GM10847 (cell line): Measurements from ENCODE around the gene MAP4K2.

Experiments
- POLR2A ChIP-seq: IDR thresholded peaks from 2 replicates; pipeline ENCODE4 v1.6.1; 2011; ENCODE audit not compliant: insufficient read length; ENCODE audit errors: extremely low read depth

Gene MAP4K2

DNA sequence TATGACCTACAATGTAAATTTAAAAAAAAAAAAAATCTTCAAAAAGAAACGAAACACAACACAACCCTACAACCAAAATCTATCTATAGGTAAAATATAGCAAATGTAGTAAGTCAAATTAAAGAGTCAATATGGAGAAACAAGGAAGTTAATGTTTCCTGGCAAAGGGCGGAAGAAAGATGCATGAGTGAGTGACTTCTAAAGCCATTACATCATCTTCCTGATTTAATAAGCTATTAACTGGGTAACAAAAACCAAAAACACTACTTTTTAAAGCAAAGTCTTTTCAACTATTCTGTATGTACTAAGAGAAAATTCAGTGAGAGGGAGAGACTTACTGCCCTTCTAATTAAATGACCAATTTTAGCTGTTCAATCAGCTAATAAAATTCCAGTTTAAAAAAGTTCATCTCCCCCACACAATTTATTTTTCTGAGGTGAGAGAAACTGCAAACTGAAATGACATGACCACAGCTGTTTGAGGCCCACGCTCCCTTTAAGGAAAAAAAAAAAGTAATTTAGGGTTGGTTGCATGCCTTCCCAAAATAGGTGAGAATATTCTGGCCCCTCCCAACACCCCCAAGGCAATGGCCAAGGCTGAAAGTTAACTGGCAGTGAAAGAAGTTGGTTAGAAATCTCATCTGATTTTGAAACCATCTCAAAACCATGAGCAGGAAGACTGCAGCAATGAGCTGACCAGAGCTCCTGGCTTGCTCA is 30.6 kb downstream of the MAP4K2 start:
- TF ChIP-seq POLR2A, result no peak

DNA sequence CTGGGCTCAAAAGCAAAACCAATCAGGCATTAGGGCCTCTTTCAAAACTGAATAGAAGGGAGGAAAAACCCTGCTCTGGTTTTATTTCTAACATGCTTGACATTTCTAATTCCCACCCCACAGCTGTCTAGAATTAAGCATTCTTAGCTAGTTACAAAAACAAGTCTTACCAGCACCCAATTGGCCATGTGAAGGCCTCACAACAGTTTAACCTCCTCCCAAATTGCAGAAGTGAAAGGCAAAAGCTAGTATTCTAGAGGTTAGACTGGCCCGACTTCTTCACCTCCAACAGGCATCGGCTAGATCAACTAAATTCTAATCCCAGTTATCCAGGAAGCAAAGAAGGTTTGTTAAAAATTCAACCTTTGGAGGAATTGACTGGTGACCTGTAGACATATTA is 31.2 kb downstream of the MAP4K2 start:
- TF ChIP-seq POLR2A, result no peak

GRCh38 chr11:64770120-64770519 is 32.9 kb downstream of the MAP4K2 start:
- no peak for TF ChIP-seq POLR2A

GRCh38 chr11:64769283-64769682 is 33.7 kb downstream of the MAP4K2 start:
- no peak for TF ChIP-seq POLR2A

DNA sequence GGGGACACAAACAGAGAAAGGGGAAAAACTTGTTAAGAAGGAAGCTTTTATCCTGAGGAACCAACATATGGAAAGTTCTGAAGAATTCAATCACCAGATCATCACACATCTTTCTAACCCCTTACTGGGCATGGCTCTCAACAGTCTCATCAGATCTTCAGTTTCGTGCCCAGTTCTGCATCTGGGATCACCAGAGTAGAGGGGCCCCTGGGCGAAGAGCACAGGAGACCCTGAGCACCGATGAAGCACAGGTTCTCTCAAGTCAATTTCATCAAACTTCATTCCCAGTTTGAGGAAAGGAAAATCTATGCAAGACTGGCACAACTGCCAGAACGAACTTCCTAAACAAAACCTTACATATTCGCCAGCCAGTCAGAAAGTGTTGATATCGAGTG is 34.7 kb downstream of the MAP4K2 start:
- TF ChIP-seq POLR2A, result no peak

DNA sequence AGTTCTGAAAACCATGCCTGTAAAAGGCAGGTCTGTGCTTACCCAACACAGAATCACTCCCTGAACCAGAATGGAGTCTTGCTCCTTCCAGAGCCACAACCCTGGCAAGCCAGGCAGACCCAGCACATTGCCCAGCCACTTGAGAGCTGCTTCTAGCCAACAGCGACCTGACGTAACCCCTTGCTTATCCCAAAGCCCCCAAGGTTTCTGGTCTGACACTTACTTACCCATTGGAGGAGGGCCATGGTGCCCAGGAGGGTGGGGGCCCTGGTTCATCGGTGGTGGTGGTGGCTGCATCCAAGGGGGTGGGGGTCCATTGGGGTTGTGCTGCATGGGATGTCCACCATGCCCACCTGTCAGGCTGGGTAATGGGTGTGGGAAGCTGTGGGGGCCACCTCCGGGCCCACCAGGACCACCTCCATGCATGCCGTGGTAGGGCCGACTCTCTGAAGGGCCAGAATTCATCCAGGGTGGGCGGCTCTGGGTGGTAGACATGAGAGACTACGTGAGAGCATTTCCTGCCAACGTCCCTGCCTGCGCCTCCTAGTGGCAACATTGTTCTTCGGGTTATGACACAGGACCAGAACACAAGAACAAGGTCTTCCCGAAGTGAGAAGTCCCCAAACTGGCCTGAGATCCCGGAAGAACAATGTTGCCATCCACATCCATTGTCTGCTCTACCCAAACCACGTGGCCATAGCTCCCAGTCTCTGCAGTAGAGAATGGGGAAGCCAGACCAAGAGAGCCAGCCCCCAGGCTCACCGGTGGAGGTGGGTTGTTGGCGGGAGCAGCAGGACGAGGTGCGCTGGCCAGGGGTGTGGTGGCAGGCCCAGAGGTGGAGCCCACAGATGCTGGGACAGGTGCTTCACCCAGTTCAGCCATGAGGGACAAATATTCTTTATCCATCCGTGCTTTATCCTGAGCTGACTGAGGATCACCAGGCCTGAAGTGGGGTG is 35.4 kb downstream of the MAP4K2 start:
- no peak for TF ChIP-seq POLR2A

GRCh38 chr11:64766881-64767280 is 36.1 kb downstream of the MAP4K2 start:
- no peak for TF ChIP-seq POLR2A

DNA sequence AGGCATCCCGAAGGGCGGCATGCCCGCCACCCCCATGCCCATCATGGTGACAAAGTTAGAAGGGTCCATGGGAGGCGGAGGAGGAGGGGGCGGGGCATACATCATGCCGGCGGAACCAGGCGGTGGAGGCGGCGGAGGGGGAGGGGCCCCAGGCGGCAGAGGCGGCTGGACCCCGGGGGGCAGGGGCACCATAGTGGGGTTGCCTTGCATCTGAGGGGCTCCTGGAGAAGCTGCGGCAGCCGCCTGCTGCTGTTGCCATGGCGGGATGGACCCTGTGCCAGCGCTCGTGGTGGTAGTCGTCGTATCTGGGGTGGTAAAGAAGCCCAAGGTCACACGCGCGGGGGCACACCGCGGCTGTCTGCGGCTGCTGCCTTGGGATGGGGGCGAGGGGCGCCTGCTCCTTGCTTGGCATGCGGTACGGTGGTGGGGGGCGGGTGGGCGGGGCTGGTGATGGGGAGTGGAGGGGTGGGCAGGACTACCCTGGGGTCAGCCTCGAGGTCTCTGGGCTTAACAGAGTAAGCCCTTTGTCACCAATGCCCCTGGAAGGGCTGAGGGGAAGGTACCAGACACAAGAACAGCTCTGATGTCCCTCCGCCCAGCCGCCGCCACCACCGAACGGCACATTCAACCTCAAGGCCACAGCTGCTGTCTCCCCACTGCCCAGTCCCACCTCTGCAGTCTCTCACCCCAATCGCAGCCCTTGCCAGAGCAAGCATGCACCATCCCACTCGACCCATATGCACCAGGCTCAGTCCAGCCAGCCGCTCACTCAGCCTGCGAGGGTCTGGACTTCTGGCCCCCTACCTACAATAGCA is 37.0 kb downstream of the MAP4K2 start:
- no peak for TF ChIP-seq POLR2A

DNA sequence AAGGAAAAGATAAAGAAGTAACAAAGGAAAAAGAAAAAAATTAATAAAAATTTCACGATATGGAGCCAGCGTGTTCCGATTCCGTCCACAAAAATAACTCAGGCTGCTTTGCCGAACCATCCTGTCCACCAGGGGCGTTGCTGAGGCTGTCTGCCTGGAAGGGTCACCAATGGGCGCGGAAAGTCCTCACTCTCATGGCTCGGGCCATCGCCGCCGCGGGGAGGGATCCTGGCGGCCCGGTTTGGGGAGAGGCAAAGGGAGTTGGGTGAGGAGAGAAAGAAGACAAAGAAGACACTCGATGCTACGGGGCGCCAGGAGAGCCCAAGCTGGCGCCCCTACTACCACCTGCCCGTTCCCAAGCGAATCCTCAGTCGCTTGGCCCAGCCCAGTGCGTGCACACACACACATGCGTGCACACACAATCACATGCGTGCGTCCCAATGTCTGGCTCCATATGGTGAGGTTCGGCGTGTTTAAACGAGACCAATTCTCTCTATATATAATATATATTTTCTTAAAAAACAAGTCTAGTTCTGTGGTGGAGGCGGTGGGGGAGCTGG is 37.6 kb downstream of the MAP4K2 start:
- no peak for TF ChIP-seq POLR2A

DNA sequence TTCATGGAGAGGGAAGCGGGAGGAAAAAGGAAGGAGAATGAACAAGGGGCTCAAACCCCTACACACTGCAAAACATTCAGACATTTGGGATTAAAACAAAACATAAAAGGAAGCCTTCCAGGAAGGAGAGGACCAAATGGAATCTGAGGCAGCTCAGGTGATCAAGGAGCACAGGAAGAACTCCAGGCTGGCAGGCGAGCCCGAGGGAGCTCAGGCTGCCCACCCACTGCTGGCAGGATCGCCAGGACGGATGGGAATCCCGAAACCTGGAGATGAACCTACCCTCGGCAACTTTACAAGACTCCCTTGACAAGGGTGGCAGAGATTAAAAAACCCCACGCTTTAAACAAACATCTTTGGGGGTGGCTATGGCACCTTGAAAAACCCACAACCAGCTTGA is 38.3 kb downstream of the MAP4K2 start:
- TF ChIP-seq POLR2A, result no peak

GRCh38 chr11:64764040-64764611 is 38.9 kb downstream of the MAP4K2 start:
- TF ChIP-seq POLR2A, result no peak

DNA sequence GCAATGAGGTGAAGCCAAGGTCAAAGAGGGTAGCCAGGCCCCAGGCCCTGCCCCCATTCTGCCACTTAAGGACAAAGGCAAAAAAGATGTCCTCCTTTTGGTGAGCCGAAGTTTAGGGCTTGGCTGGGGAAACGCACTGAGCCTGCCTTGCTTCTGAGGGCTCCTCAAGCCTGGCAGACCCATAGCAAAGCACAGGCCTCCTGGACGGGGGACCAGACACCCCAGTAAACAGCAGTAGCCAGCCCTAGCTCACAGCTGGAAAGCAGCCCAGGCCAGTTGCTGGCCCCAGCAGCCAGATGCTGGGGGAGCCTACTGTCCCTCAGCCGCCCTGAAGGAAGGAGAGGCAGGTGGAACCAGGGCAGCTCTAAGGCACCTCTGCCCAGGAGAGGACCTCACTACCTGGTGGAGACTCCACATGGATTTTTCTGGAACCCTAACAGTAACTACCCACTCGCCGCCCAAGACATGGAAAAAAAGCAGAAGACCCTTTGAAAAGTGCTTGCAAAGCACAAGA is 39.4 kb downstream of the MAP4K2 start:
- TF ChIP-seq POLR2A, result no peak

GRCh38 chr11:64762674-64763525 is 40.1 kb downstream of the MAP4K2 start:
- no peak for TF ChIP-seq POLR2A

GRCh38 chr11:64762277-64762673 is 40.7 kb downstream of the MAP4K2 start:
- TF ChIP-seq POLR2A, result no peak
